Tibial nerve (tissue), 4 donors: Measurements from ENCODE around the gene PIGS. TPM values are rescaled to one million over a fixed set of nuclear protein-coding genes. Genes with fewer than 3 reads are reported as not detected.

Source experiments
- DNase-seq, 2 donors: peaks; one replicate each; pipeline ENCODE4 v3.0.0-alpha.2; 2019; ENCODE audit warnings: low spot score in 2 of 2
- H3K27ac ChIP-seq, 4 donors: fragments of 200-600 bp; sonication (generic) in 3 of 4; one replicate each; pipeline ENCODE4 v1.5.1; 2017 to 2019; ENCODE audit warnings: mild to moderate bottlenecking in 1 of 4
- H3K27me3 ChIP-seq, 2 donors: fragments of 200-600 bp; sonication (generic) in 1 of 2; one replicate each; pipeline versions ENCODE4 v1.5.1 to v1.6.0; 2017 to 2019
- H3K36me3 ChIP-seq, 3 donors: fragments of 200-600 bp; sonication (generic); one replicate each; pipeline ENCODE4 v1.5.1; 2018 to 2019
- H3K4me1 ChIP-seq, 4 donors: fragments of 200-600 bp; sonication (generic) in 3 of 4; one replicate each; pipeline ENCODE4 v1.5.1; 2017 to 2019
- H3K4me3 ChIP-seq, 4 donors: fragments of 200-600 bp; sonication (generic) in 3 of 4; one replicate each; pipeline ENCODE4 v1.5.1; 2017 to 2019; ENCODE audit warnings: mild to moderate bottlenecking in 1 of 4, moderate library complexity in 1 of 4
- H3K9me3 ChIP-seq, 4 donors: fragments of 200-600 bp; sonication (generic) in 3 of 4; one replicate each; pipeline ENCODE4 v1.5.1; 2017 to 2019
- CTCF ChIP-seq, 5 experiments: fragments of 200-600 bp in 3 of 5; fragments of 450-650 bp in 2 of 5; sonication (generic) in 3 of 5; IDR thresholded peaks; one replicate each; pipeline ENCODE4 v1.5.1; 2016 to 2019; ENCODE audit warnings: antibody characterized with exemption in 5 of 5, mild to moderate bottlenecking in 3 of 5, moderate library complexity in 2 of 5
- EP300 ChIP-seq, 2 donors: sonication (generic); formaldehyde crosslinking; IDR thresholded peaks; one replicate each; pipeline ENCODE4 v1.6.1; 2017; ENCODE audit warnings: antibody characterized with exemption in 2 of 2, mild to moderate bottlenecking in 1 of 2
- POLR2A ChIP-seq, 2 donors: fragments of 450-650 bp; IDR thresholded peaks; one replicate each; pipeline ENCODE4 v1.6.1; 2017; ENCODE audit warnings: antibody characterized with exemption in 2 of 2, mild to moderate bottlenecking in 2 of 2, moderate library complexity in 2 of 2
- WGBS, 2 donors: methylation state at CpG; one replicate each; pipeline ENCODE4 v1.1.5; 2018; 5-methylcytosine and 5-hydroxymethylcytosine counted together
- total RNA-seq, 4 donors: library from RNA; depleted of rRNA; stranded (reverse); fragments of >200 nt; gene quantifications; one replicate each; pipeline ENCODE4 v1.1.0, GENCODE V29; 2016

The PIGS gene
- total RNA-seq, 4 donors from 2014 or later, result 62.2 to 82.4 (median 73.2) TPM

DNA sequence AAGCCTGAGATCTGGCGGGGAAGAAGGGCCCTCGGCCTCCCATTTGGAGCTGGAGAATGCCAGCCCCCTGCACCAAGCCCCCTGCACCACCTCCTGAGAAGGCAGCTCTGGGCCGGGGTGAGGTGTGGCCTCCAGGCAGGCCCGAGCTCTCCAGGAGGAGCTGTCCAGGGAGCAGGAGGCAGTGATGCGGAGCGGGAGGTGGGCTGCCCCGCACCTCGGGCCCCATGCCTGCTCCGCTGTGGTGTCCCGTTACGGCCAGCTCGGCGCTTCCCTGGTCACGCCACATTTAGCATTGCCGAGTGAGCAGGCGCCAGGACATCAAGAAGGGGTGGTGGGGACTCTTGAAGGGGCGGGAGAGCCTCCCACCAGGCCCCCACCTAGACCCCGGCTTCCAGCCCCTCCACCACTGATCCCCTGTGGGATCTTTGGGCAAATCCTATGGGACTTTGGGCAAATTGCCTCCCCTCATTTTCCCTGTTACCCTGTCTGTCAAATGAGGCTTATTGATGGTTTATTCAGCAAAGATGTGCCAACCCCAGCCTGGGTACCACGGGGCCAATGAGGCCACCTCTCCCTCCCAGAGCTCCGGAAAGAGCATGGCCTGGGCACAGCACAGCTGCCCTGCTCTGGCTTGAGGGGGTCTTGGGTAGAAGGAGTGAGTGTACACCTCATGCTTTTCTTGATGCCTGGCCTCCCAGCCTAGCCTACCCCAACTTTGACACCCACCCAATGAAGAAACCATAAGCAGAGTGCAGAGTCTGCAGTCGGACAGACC, 49.8 kb downstream of the PIGS start:
- WGBS, 2 donors, result 33 to 35% methylated on average over 19 to 21 of the region's 21 CpGs

GRCh38 chr17:28520687-28521086, 50.6 kb downstream of the PIGS start:
- H3K27me3 ChIP-seq, result no peaks in the 10 kb centered on the region
- 52 to 76% methylated on average over 6 of the region's 6 CpGs for WGBS, 2 donors
- H3K27ac ChIP-seq, result no peak overlapping the region
- TF ChIP-seq EP300 (IDR thresholded peaks at IDR 0.05) (no peak), CTCF (IDR thresholded peaks at IDR 0.05) (no peak), POLR2A (IDR thresholded peaks at IDR 0.05) (no peak)
- H3K9me3 ChIP-seq, result no peaks in the 10 kb centered on the region
- no peak overlapping the region for H3K4me3 ChIP-seq
- no peak for DNase-seq
- no peaks in the 10 kb centered on the region for H3K4me1 ChIP-seq
- no peaks in the 10 kb centered on the region for H3K36me3 ChIP-seq

More for the DNA sequence above, 49.8 kb downstream of the PIGS start:
- Histone ChIP-seq H3K4me1 (no peaks in the 10 kb centered on the region), H3K36me3 (no peaks in the 10 kb centered on the region), H3K9me3 (no peaks in the 10 kb centered on the region), H3K27ac (no peak overlapping the region), H3K4me3 (no peak overlapping the region), H3K27me3 (no peaks in the 10 kb centered on the region)
- DNase-seq, result no peak
- TF ChIP-seq EP300 (IDR thresholded peaks at IDR 0.05) (no peak), CTCF (IDR thresholded peaks at IDR 0.05) (no peak), POLR2A (IDR thresholded peaks at IDR 0.05) (no peak)

DNA sequence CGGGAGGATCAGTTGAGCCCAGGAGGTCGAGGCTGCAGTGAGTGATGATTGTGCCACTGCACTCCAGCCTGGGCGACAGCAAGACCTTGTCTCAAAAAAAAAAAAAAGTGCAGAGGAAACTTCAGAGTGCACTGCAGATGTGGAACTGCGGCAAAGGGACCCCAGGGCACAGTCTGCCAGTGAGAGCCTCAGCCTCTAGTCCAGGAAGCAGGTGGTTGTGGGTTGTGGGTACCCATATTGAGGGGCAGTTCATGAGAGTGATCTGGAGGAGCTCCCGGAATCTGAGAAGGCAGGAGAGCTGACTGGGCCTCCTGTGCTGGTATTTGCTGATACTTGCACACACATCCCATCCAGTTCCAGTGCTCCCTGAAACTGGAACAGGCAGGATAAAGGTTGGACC, 52.1 kb downstream of the PIGS start:
- H3K9me3 ChIP-seq, result no peaks in the 10 kb centered on the region
- peaks cover 0 to 9% of the 10 kb centered on the region in 2 donors for H3K27me3 ChIP-seq
- H3K4me1 ChIP-seq, result no peaks in the 10 kb centered on the region
- no peaks in the 10 kb centered on the region for H3K36me3 ChIP-seq
- H3K4me3 ChIP-seq, result no peak overlapping the region
- no peak overlapping the region for H3K27ac ChIP-seq
- DNase-seq, result no peak
- 50 to 60% methylated on average over 5 of the region's 5 CpGs for WGBS, 2 donors
- TF ChIP-seq EP300 (IDR thresholded peaks at IDR 0.05), result no peak

DNA sequence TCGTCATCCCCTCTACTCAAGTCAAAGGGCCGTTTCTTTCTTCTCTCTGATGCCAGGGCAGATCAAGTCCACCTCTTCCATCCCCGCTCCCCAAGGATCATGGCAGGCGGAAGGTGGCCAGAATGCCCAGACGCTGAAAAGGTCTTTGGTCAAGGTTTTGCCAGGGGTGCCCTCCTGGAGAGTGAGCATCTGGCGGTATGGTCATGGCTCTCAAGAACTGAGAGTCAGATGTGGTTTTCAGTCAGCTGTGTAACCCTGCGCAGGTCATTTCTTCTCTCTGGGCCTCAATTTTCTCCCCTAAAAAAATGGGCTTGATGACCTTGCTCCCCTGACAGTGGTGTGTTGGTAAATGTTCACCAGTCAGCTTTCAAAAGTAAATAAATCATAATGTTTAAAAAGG, 52.7 kb downstream of the PIGS start:
- Histone ChIP-seq H3K4me3 (no peak overlapping the region), H3K9me3 (no peaks in the 10 kb centered on the region), H3K36me3 (no peaks in the 10 kb centered on the region), H3K4me1 (no peaks in the 10 kb centered on the region), H3K27me3 (peaks cover 0 to 16% of the 10 kb centered on the region in 2 donors), H3K27ac (no peak overlapping the region)
- no peak for DNase-seq
- TF ChIP-seq POLR2A (IDR thresholded peaks at IDR 0.05), result no peak
- TF ChIP-seq CTCF (IDR thresholded peaks at IDR 0.05), result no peak
- TF ChIP-seq EP300 (IDR thresholded peaks at IDR 0.05), result no peak
- 73 to 82% methylated on average over 7 of the region's 7 CpGs for WGBS, 2 donors

DNA sequence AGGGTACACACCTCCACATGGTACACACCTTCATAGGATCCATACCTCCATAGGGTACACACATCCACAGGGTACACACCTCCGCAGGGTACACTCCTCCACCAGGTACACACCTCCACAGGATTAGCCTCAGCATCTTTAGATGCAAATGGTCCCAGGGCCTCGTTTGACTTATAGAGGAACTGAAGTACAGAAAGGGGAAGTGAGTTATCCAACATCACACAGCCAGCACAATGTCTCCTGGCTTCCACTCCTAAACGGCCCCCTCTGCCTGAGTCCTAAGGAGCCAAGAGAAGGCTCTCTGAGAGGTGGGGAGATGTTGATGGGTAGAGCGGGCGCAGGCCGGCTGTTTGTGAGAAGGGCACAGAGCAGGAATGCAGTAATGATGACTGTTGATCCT, 53.2 kb downstream of the PIGS start:
- Histone ChIP-seq H3K4me3 (no peak overlapping the region), H3K4me1 (no peaks in the 10 kb centered on the region), H3K27ac (no peak overlapping the region), H3K27me3 (peaks cover 0 to 20% of the 10 kb centered on the region in 2 donors), H3K9me3 (no peaks in the 10 kb centered on the region), H3K36me3 (no peaks in the 10 kb centered on the region)
- WGBS, 2 donors, result 62 to 71% methylated on average over 6 of the region's 6 CpGs
- no peak for DNase-seq
- TF ChIP-seq EP300 (IDR thresholded peaks at IDR 0.05), result no peak
- no peak for TF ChIP-seq POLR2A (IDR thresholded peaks at IDR 0.05)
- TF ChIP-seq CTCF (IDR thresholded peaks at IDR 0.05), result no peak
